ENCODE results near the gene MRAP. TPM values are rescaled to one million over a fixed set of nuclear protein-coding genes. Genes with fewer than 3 reads are reported as not detected.

Gene MRAP
- total and polyA plus RNA-seq, 2 donors from 2014 or later = not detected

- no peak for FAIRE-seq
These were observed 38.6 kb downstream of the MRAP start for GRCh38 chr21:32337206-32337605.

GRCh38 chr21:32338209-32338921, 39.7 kb downstream of the MRAP start:
- DNase-seq = no peak
- intact Hi-C loops (cut with DNase I) = no loop called here
- no peaks in the 10 kb centered on the region for H3K9me3 ChIP-seq (ENCODE audit: control insufficient read depth in 2 of 3, insufficient read depth in 1 of 3, low read length in 3 of 3)
- no peak overlapping the region for H3K4me3 ChIP-seq (ENCODE audit: low read length in 3 of 3)
- no peaks in the 10 kb centered on the region for H3K27me3 ChIP-seq (ENCODE audit: control insufficient read depth, insufficient read depth, low read length)
- H3K4me1 ChIP-seq (ENCODE audit: control insufficient read depth in 2 of 3, insufficient read depth in 2 of 3, low read depth in 1 of 3, low read length in 3 of 3) = no peaks in the 10 kb centered on the region
- peaks cover 7 to 28% (median 25%) of the 10 kb centered on the region in 3 donors for H3K36me3 ChIP-seq (ENCODE audit: control insufficient read depth in 2 of 3, insufficient read depth in 3 of 3, low read length in 3 of 3)
- no peak for TF ChIP-seq CTCF (IDR thresholded peaks at IDR 0.05; ENCODE audit: borderline replicate concordance, extremely low read depth, insufficient read depth)
- no peak overlapping the region for H3K27ac ChIP-seq (ENCODE audit: low read depth in 2 of 2, low read length in 2 of 2)
- no peak for FAIRE-seq
- H3K9ac ChIP-seq (ENCODE audit: low read length in 3 of 3) = no peak overlapping the region

More at GRCh38 chr21:32337206-32337605, 38.6 kb downstream of the MRAP start:
- TF ChIP-seq CTCF (IDR thresholded peaks at IDR 0.05; ENCODE audit: borderline replicate concordance, extremely low read depth, insufficient read depth) = no peak
- no peaks in the 10 kb centered on the region for H3K27me3 ChIP-seq (ENCODE audit: control insufficient read depth, insufficient read depth, low read length)
- intact Hi-C loops (cut with DNase I) = no loop called here
- H3K4me3 ChIP-seq (ENCODE audit: low read length in 3 of 3) = no peak overlapping the region
- no peaks in the 10 kb centered on the region for H3K4me1 ChIP-seq (ENCODE audit: control insufficient read depth in 2 of 3, insufficient read depth in 2 of 3, low read depth in 1 of 3, low read length in 3 of 3)
- DNase-seq = no peak
- no peak overlapping the region for H3K9ac ChIP-seq (ENCODE audit: low read length in 3 of 3)
- H3K27ac ChIP-seq (ENCODE audit: low read depth in 2 of 2, low read length in 2 of 2) = no peak overlapping the region
- peaks cover 6 to 36% (median 26%) of the 10 kb centered on the region in 3 donors for H3K36me3 ChIP-seq (ENCODE audit: control insufficient read depth in 2 of 3, insufficient read depth in 3 of 3, low read length in 3 of 3)
- H3K9me3 ChIP-seq (ENCODE audit: control insufficient read depth in 2 of 3, insufficient read depth in 1 of 3, low read length in 3 of 3) = no peaks in the 10 kb centered on the region

GRCh38 chr21:32340863-32341848, 42.5 kb downstream of the MRAP start:
- H3K27me3 ChIP-seq (ENCODE audit: control insufficient read depth, insufficient read depth, low read length) = no peaks in the 10 kb centered on the region
- H3K4me3 ChIP-seq (ENCODE audit: low read length in 3 of 3) = no peak overlapping the region
- FAIRE-seq (no peak), DNase-seq (no peak)
- no peak for TF ChIP-seq CTCF (IDR thresholded peaks at IDR 0.05; ENCODE audit: borderline replicate concordance, extremely low read depth, insufficient read depth)
- no peaks in the 10 kb centered on the region for H3K4me1 ChIP-seq (ENCODE audit: control insufficient read depth in 2 of 3, insufficient read depth in 2 of 3, low read depth in 1 of 3, low read length in 3 of 3)
- H3K36me3 ChIP-seq (ENCODE audit: control insufficient read depth in 2 of 3, insufficient read depth in 3 of 3, low read length in 3 of 3) = peaks cover 13 to 39% (median 39%) of the 10 kb centered on the region in 3 donors
- no peak overlapping the region for H3K27ac ChIP-seq (ENCODE audit: low read depth in 2 of 2, low read length in 2 of 2)
- H3K9ac ChIP-seq (ENCODE audit: low read length in 3 of 3) = no peak overlapping the region
- intact Hi-C loops (cut with DNase I) = no loop called here
- no peaks in the 10 kb centered on the region for H3K9me3 ChIP-seq (ENCODE audit: control insufficient read depth in 2 of 3, insufficient read depth in 1 of 3, low read length in 3 of 3)
